Endothelial cell of umbilical vein (primary cell): Measurements from ENCODE around the gene DPPA2. TPM values are rescaled to one million over a fixed set of nuclear protein-coding genes. Genes with fewer than 3 reads are reported as not detected.

Experiments
- BruUV-seq: library from RNA; stranded (reverse); fragments of 400-500 nt; replicated peaks from 2 replicates; lab custom pipeline; 2021; lab: Mats Ljungman, UMichigan
- CTCF ChIA-PET: fragments of 300-600, 350-600 bp; sonication (Branson Sonifier 250); formaldehyde crosslinking; loops from one replicate; lab custom pipeline; 2021; ENCODE audit warnings: antibody characterized with exemption, inconsistent platforms; lab: Charles Lee
- POLR2A ChIA-PET: fragments of 300-600, 350-600 bp; sonication (Branson Sonifier 250); formaldehyde crosslinking; loops from one replicate; lab custom pipeline; 2021; ENCODE audit warnings: antibody characterized with exemption, inconsistent platforms; lab: Charles Lee
- DNase-seq: peaks from one replicate; pipeline ENCODE4 v3.0.0-alpha.2; 2011; ENCODE audit warnings: low read depth, low spot score
- FAIRE-seq: peaks from 2 replicates; lab custom pipeline; 2011; peaks lifted over from hg19 to GRCh38; lab: Jason Lieb, UNC
- H2AFZ ChIP-seq: 2 replicates; pipeline ENCODE4 v1.6.0; 2012; ENCODE audit warnings: low read depth, low read length, control low read depth, inconsistent platforms
- H3K27ac ChIP-seq: 2 replicates; pipeline ENCODE4 v1.5.1; 2011; ENCODE audit warnings: low read depth, mild to moderate bottlenecking, control low read depth, low read length, moderate library complexity; ENCODE audit not compliant: insufficient read depth
- H3K27me3 ChIP-seq, 2 experiments: 2 replicates each; pipeline versions ENCODE4 v1.6.0 to v1.6.1; 2011; ENCODE audit warnings: low read length in 2 of 2, mixed read lengths in 1 of 2; ENCODE audit not compliant: control insufficient read depth in 2 of 2, insufficient read depth in 2 of 2
- H3K36me3 ChIP-seq, 2 experiments: 2 replicates in 1 of 2; 3 replicates in 1 of 2; pipeline ENCODE4 v1.5.1; 2011; ENCODE audit warnings: low read length in 2 of 2, mild to moderate bottlenecking in 1 of 2, moderate library complexity in 1 of 2; ENCODE audit not compliant: control insufficient read depth in 2 of 2, insufficient read depth in 2 of 2; ENCODE audit errors: extremely low read depth in 1 of 2
- H3K4me1 ChIP-seq: 3 replicates; pipeline ENCODE4 v1.5.1; 2011; ENCODE audit warnings: mild to moderate bottlenecking, low read length; ENCODE audit not compliant: control insufficient read depth, insufficient read depth; ENCODE audit errors: extremely low read depth
- H3K4me2 ChIP-seq: 2 replicates; pipeline ENCODE4 v1.6.1; 2011; ENCODE audit warnings: low read length, control low read depth, mixed read lengths; ENCODE audit not compliant: insufficient read depth
- H3K4me3 ChIP-seq, 3 experiments: fragments of 200-600 bp in 1 of 3; sonication (generic), shearing (Covaris generic) in 1 of 3; replicated peaks in 1 of 3; 2 replicates each; pipeline ENCODE4 v1.5.1; 2011 to 2016; ENCODE audit warnings: control low read depth in 3 of 3, low read length in 3 of 3, mild to moderate bottlenecking in 2 of 3, inconsistent platforms in 1 of 3, low read depth in 1 of 3, moderate library complexity in 1 of 3; ENCODE audit not compliant: insufficient read depth in 1 of 3
- H3K79me2 ChIP-seq: 2 replicates; pipeline ENCODE4 v1.6.0; 2012; ENCODE audit warnings: low read length, inconsistent platforms; ENCODE audit not compliant: control insufficient read depth, insufficient read depth
- H3K9ac ChIP-seq: replicated peaks from 2 replicates; pipeline ENCODE3; 2011; ENCODE audit warnings: low read length, control low read depth; ENCODE audit not compliant: insufficient read depth; ENCODE audit errors: extremely low read depth
- H3K9me1 ChIP-seq: replicated peaks from 3 replicates; pipeline ENCODE4 v1.6.0; 2011; ENCODE audit warnings: mild to moderate bottlenecking, low read length; ENCODE audit not compliant: control insufficient read depth, insufficient read depth; ENCODE audit errors: extremely low read depth
- H3K9me3 ChIP-seq: replicated peaks from 2 replicates; pipeline ENCODE4 v1.5.1; 2012; ENCODE audit warnings: low read length, inconsistent platforms; ENCODE audit not compliant: control insufficient read depth, insufficient read depth
- H4K20me1 ChIP-seq: replicated peaks from 2 replicates; pipeline ENCODE3; 2011; ENCODE audit warnings: mild to moderate bottlenecking, low read length; ENCODE audit not compliant: control insufficient read depth, insufficient read depth; ENCODE audit errors: extremely low read depth
- CTCF ChIP-seq, 2 donors: IDR thresholded peaks; 1 replicate in 1 of 2; 2 replicates in 1 of 2; pipeline ENCODE4 v1.5.1; 2011; ENCODE audit warnings: low read length in 2 of 2, mild to moderate bottlenecking in 2 of 2, moderate library complexity in 2 of 2, control low read depth in 1 of 2, inconsistent platforms in 1 of 2, low read depth in 1 of 2; ENCODE audit not compliant: insufficient read depth in 1 of 2; ENCODE audit errors: extremely low read depth in 1 of 2
- EZH2 ChIP-seq: IDR thresholded peaks from 2 replicates; pipeline ENCODE4 v1.6.1; 2012; ENCODE audit warnings: borderline replicate concordance, low read depth, mild to moderate bottlenecking, moderate library complexity, low read length, inconsistent platforms; ENCODE audit not compliant: severe bottlenecking
- FOS ChIP-seq: IDR thresholded peaks from 2 replicates; pipeline ENCODE4 v1.6.1; 2011; ENCODE audit warnings: mild to moderate bottlenecking, low read length, moderate library complexity, borderline replicate concordance; ENCODE audit not compliant: insufficient read depth
- GATA2 ChIP-seq: IDR thresholded peaks from 2 replicates; pipeline ENCODE4 v1.7.0; 2011; ENCODE audit warnings: low read depth, mild to moderate bottlenecking, moderate library complexity, mixed read lengths, low read length; ENCODE audit not compliant: insufficient read length, insufficient read depth
- JUN ChIP-seq: IDR thresholded peaks from 2 replicates; pipeline ENCODE4 v1.6.1; 2011; ENCODE audit warnings: borderline replicate concordance, low read depth; ENCODE audit not compliant: insufficient read length, insufficient read depth
- MAX ChIP-seq: IDR thresholded peaks from 2 replicates; pipeline ENCODE4 v1.6.1; 2011; ENCODE audit not compliant: insufficient read depth, insufficient read length
- MYC ChIP-seq: IDR thresholded peaks from one replicate; pipeline ENCODE4 v1.6.1; 2011; ENCODE audit warnings: mild to moderate bottlenecking, low read depth, low read length
- POLR2A ChIP-seq: IDR thresholded peaks from 2 replicates; pipeline ENCODE4 v1.6.1; 2012; ENCODE audit warnings: low read depth, mild to moderate bottlenecking, control low read depth, low read length
- POLR2AphosphoS5 ChIP-seq: IDR thresholded peaks from 2 replicates; pipeline ENCODE4 v1.6.1; 2012; ENCODE audit warnings: low read depth, mild to moderate bottlenecking, control low read depth, low read length, moderate library complexity; ENCODE audit not compliant: insufficient read depth
- dilution Hi-C: fragments of 300-500 bp; cut with MboI; formaldehyde crosslinking; loops from one replicate; pipeline ENCODE4 v1.15.0; 2019; ENCODE audit warnings: low sequenced_read_pairs; ENCODE audit not compliant: extremely low pct_ligation_motif_present
- intact Hi-C: fragments of 100-400 bp; cut with micrococcal nuclease; formaldehyde crosslinking; loops from one replicate; pipeline ENCODE4 v1.10.0; 2022
- polyA plus RNA-seq, 4 experiments: library from polyadenylated mRNA; depleted of rRNA in 3 of 4; stranded (reverse) in 3 of 4; unstranded in 1 of 4; fragments of >200 nt; gene quantifications; 2 replicates each; pipeline versions ENCODE4 v1.2.1 to v1.2.3, GENCODE V29; 2011 to 2012; ENCODE audit warnings: missing spikeins in 1 of 4
- total RNA-seq: library from RNA; stranded (reverse); gene quantifications from 2 replicates; pipeline ENCODE4 v1.2.3, GENCODE V29; 2021

The DPPA2 gene
- total and polyA plus RNA-seq, 2 donors (not counting 3 experiments of a cell fraction or from before 2014, with no cell fraction given): not detected

- Histone ChIP-seq H3K4me2 (no peak overlapping the region), H4K20me1 (no peaks in the 10 kb centered on the region), H3K9me1 (no peaks in the 10 kb centered on the region), H3K27ac (no peak overlapping the region), H3K36me3 (no peaks in the 10 kb centered on the region), H3K4me3 (no peak overlapping the region), H3K9me3 (no peaks in the 10 kb centered on the region), H3K27me3 (no peaks in the 10 kb centered on the region), H3K4me1 (no peaks in the 10 kb centered on the region), H2AFZ (no peak overlapping the region), H3K79me2 (no peaks in the 10 kb centered on the region), H3K9ac (no peak overlapping the region)
- DNase-seq (peak; percentile 10), FAIRE-seq (no peak)
- no TSS peak for BruUV-seq
- ChIA-PET CTCF (interaction anchor here (1.2 to 1.4 kb wide), 2 partner anchors 252 to 1804 kb away, joined by 5 to 11 read pairs; no protein-coding TSS in a partner anchor), POLR2A (interaction anchor here (0.7 kb wide), 1 partner anchor 769 kb away, joined by 3 read pairs; no protein-coding TSS in a partner anchor)
- TF ChIP-seq GATA2 (no peak), CTCF (IDR thresholded peaks at IDR 0.05; ENCODE audit: extremely low read depth in 1 of 2, insufficient read depth in 1 of 2, low read depth in 1 of 2, low read length in 2 of 2) (peak; percentile 25 to 42), POLR2AphosphoS5 (no peak)
- dilution Hi-C loops (no loop called here), intact Hi-C loops (no loop called here)
Observed at GRCh38 chr3:109275702-109276293, 40.5 kb downstream of the DPPA2 start.

- FAIRE-seq (no peak), DNase-seq (no peak)
- ChIA-PET CTCF (no interaction called here), POLR2A (no interaction called here)
- Histone ChIP-seq H3K9ac (no peak overlapping the region), H3K36me3 (no peaks in the 10 kb centered on the region), H3K4me2 (no peak overlapping the region), H3K9me3 (no peaks in the 10 kb centered on the region), H3K27ac (no peak overlapping the region), H3K27me3 (no peaks in the 10 kb centered on the region), H3K9me1 (no peaks in the 10 kb centered on the region), H3K4me3 (no peak overlapping the region), H3K4me1 (no peaks in the 10 kb centered on the region), H2AFZ (no peak overlapping the region), H4K20me1 (no peaks in the 10 kb centered on the region), H3K79me2 (no peaks in the 10 kb centered on the region)
- intact Hi-C loops: no loop called here
- dilution Hi-C loops: no loop called here
- BruUV-seq: no TSS peak
- TF ChIP-seq FOS: no peak
- TF ChIP-seq MAX: no peak
- no peak for TF ChIP-seq POLR2A
- TF ChIP-seq GATA2: no peak
- no peak for TF ChIP-seq POLR2AphosphoS5
- no peak for TF ChIP-seq EZH2
- TF ChIP-seq JUN: no peak
- TF ChIP-seq MYC: no peak
- TF ChIP-seq CTCF (IDR thresholded peaks at IDR 0.05; ENCODE audit: extremely low read depth in 1 of 2, insufficient read depth in 1 of 2, low read depth in 1 of 2, low read length in 2 of 2): no peak
Observed at GRCh38 chr3:109270779-109271178, 45.5 kb downstream of the DPPA2 start.
